B cell (primary cell): ENCODE data around the gene RABGAP1L.

Source experiments
- CTCF ChIP-seq: fragments of 200-600 bp; IDR thresholded peaks from one replicate; pipeline ENCODE4 v1.8.0; 2022; ENCODE audit warnings: antibody characterized with exemption, mild to moderate bottlenecking
- EZH2 ChIP-seq: IDR thresholded peaks from 2 replicates; pipeline ENCODE4 v1.6.1; 2012; ENCODE audit warnings: borderline replicate concordance, low read depth, mild to moderate bottlenecking, moderate library complexity, low read length; ENCODE audit not compliant: insufficient read depth, poor library complexity, severe bottlenecking

GRCh38 chr1:174988539-174988938 is 829.2 kb downstream of the RABGAP1L start:
- no peak for TF ChIP-seq EZH2
- no peak for TF ChIP-seq CTCF
